HEK293 (cell line): Measurements from ENCODE around the gene MYLK4.

ENCODE experiments used
- CTCF ChIA-PET: fragments of 350-600 bp; formaldehyde crosslinking; extraction: SDS; loops from one replicate; lab custom pipeline; 2021; ENCODE audit warnings: antibody characterized with exemption; lab: Yijun Ruan, JAX
- POLR2A ChIA-PET: fragments of 300-600 bp; formaldehyde crosslinking; extraction: SDS; loops from one replicate; lab custom pipeline; 2020; ENCODE audit warnings: antibody characterized with exemption, inconsistent platforms; lab: Yijun Ruan, JAX
- H3K27ac ChIP-seq: fragments of 200-500 bp; sonication (Bioruptor generic); 2 replicates; pipeline ENCODE4 v1.5.1; 2014; ENCODE audit warnings: low read depth, low read length, control low read depth, inconsistent platforms; ENCODE audit errors: extremely low read depth
- H3K36me3 ChIP-seq, 2 experiments: fragments of 200-500 bp in 1 of 2; sonication (Bioruptor generic) in 1 of 2; 1 replicate in 1 of 2; 2 replicates in 1 of 2; pipeline ENCODE4 v1.5.1; 2014 to 2017; ENCODE audit warnings: inconsistent platforms in 2 of 2, low read length in 2 of 2; ENCODE audit not compliant: control insufficient read depth in 2 of 2, insufficient read depth in 1 of 2
- H3K4me1 ChIP-seq: fragments of 200-500 bp; sonication (Bioruptor generic); 2 replicates; pipeline ENCODE4 v1.5.1; 2014; ENCODE audit warnings: mild to moderate bottlenecking, low read length, inconsistent platforms; ENCODE audit not compliant: control insufficient read depth, insufficient read depth
- H3K4me3 ChIP-seq: 2 replicates; pipeline ENCODE4 v1.5.1; 2011; ENCODE audit warnings: low read depth, mild to moderate bottlenecking, control low read depth, low read length, moderate library complexity
- H3K9me3 ChIP-seq: fragments of 200-500 bp; sonication (Bioruptor generic); 2 replicates; pipeline ENCODE4 v1.5.1; 2014; ENCODE audit warnings: low read depth, low read length, inconsistent platforms; ENCODE audit not compliant: control insufficient read depth, insufficient read depth
- EGR2 ChIP-seq: fragments of 450-650 bp; formaldehyde crosslinking; IDR thresholded peaks from 2 replicates; pipeline ENCODE4 v1.5.1; 2016; ENCODE audit warnings: low read depth, missing biosample characterization, missing genetic modification characterization
- HOXC10 ChIP-seq: sonication (generic); formaldehyde crosslinking; IDR thresholded peaks from 2 replicates; pipeline ENCODE4 v1.8.1; 2023; ENCODE audit warnings: mild to moderate bottlenecking, missing genetic modification reagents
- IKZF3 ChIP-seq: fragments of 450-650 bp; IDR thresholded peaks from 2 replicates; pipeline ENCODE4 v1.5.0; 2018; ENCODE audit warnings: missing biosample characterization, mild to moderate bottlenecking, missing genetic modification characterization, moderate library complexity
- KLF9 ChIP-seq: fragments of 450-650 bp; formaldehyde crosslinking; IDR thresholded peaks from 2 replicates; pipeline ENCODE4 v1.5.1; 2016; ENCODE audit warnings: missing biosample characterization, missing genetic modification characterization, low read depth
- MYNN ChIP-seq: fragments of 450-650 bp; formaldehyde crosslinking; IDR thresholded peaks from 2 replicates; pipeline ENCODE4 v1.5.1; 2016; ENCODE audit warnings: missing biosample characterization, missing genetic modification characterization, borderline replicate concordance
- PRDM4 ChIP-seq: fragments of 450-650 bp; formaldehyde crosslinking; IDR thresholded peaks from 2 replicates; pipeline ENCODE4 v1.5.1; 2017; ENCODE audit warnings: missing biosample characterization, missing genetic modification characterization
- SCRT2 ChIP-seq: fragments of 450-650 bp; formaldehyde crosslinking; IDR thresholded peaks from 2 replicates; pipeline ENCODE4 v1.5.1; 2016; ENCODE audit warnings: missing biosample characterization, missing genetic modification characterization
- SETDB1 ChIP-seq: IDR thresholded peaks from one replicate; pipeline ENCODE4 v1.6.1; 2017; ENCODE audit warnings: mild to moderate bottlenecking, low read length, moderate library complexity, mixed read lengths; ENCODE audit not compliant: insufficient read length
- ZBTB20 ChIP-seq: fragments of 450-650 bp; formaldehyde crosslinking; IDR thresholded peaks from 2 replicates; pipeline ENCODE4 v1.5.1; 2016; ENCODE audit warnings: missing biosample characterization, missing genetic modification characterization
- ZNF114 ChIP-seq: fragments of 450-650 bp; formaldehyde crosslinking; IDR thresholded peaks from 2 replicates; pipeline ENCODE4 v1.5.0; 2017; ENCODE audit warnings: missing biosample characterization, missing genetic modification characterization
- ZNF121 ChIP-seq: fragments of 450-650 bp; formaldehyde crosslinking; IDR thresholded peaks from 2 replicates; pipeline ENCODE4 v1.5.1; 2016; ENCODE audit warnings: missing biosample characterization, missing genetic modification characterization
- ZNF184 ChIP-seq: fragments of 450-650 bp; IDR thresholded peaks from 2 replicates; pipeline ENCODE4 v1.5.1; 2018; ENCODE audit warnings: missing biosample characterization, mild to moderate bottlenecking, missing genetic modification characterization
- ZNF221 ChIP-seq: fragments of 450-650 bp; formaldehyde crosslinking; IDR thresholded peaks from 2 replicates; pipeline ENCODE4 v1.5.1; 2017; ENCODE audit warnings: missing biosample characterization, missing genetic modification characterization, borderline replicate concordance
- ZNF248 ChIP-seq: fragments of 450-650 bp; formaldehyde crosslinking; IDR thresholded peaks from 2 replicates; pipeline ENCODE4 v1.5.1; 2017; ENCODE audit warnings: missing biosample characterization, missing genetic modification characterization
- ZNF266 ChIP-seq: fragments of 450-650 bp; formaldehyde crosslinking; IDR thresholded peaks from 2 replicates; pipeline ENCODE4 v1.5.1; 2016; ENCODE audit warnings: missing biosample characterization, missing genetic modification characterization, low read depth
- ZNF274 ChIP-seq, 2 experiments: fragments of 200-500 bp in 1 of 2; fragments of 450-650 bp in 1 of 2; sonication (Bioruptor generic) in 1 of 2; formaldehyde crosslinking in 1 of 2; IDR thresholded peaks; 2 replicates each; pipeline versions ENCODE4 v1.5.1 to v1.6.1; 2014 to 2016; ENCODE audit warnings: borderline replicate concordance in 1 of 2, inconsistent platforms in 1 of 2, low read length in 1 of 2, missing biosample characterization in 1 of 2, missing genetic modification characterization in 1 of 2
- ZNF391 ChIP-seq: fragments of 450-650 bp; formaldehyde crosslinking; IDR thresholded peaks from 2 replicates; pipeline ENCODE4 v1.5.1; 2016; ENCODE audit warnings: low read depth, missing biosample characterization, missing genetic modification characterization, borderline replicate concordance
- ZNF404 ChIP-seq: fragments of 450-650 bp; formaldehyde crosslinking; IDR thresholded peaks from 2 replicates; pipeline ENCODE4 v1.5.1; 2017; ENCODE audit warnings: missing biosample characterization, missing genetic modification characterization
- ZNF518A ChIP-seq: fragments of 450-650 bp; formaldehyde crosslinking; conservative IDR thresholded peaks from 2 replicates; pipeline ENCODE4 v1.5.1; 2016; ENCODE audit warnings: low read depth, missing biosample characterization, missing genetic modification characterization
- ZNF555 ChIP-seq: fragments of 450-650 bp; formaldehyde crosslinking; conservative IDR thresholded peaks from 2 replicates; pipeline ENCODE4 v1.5.1; 2017; ENCODE audit warnings: missing biosample characterization, mild to moderate bottlenecking, missing genetic modification characterization, inconsistent platforms
- ZNF585B ChIP-seq: fragments of 450-650 bp; formaldehyde crosslinking; IDR thresholded peaks from 2 replicates; pipeline ENCODE4 v1.5.1; 2016; ENCODE audit warnings: missing biosample characterization, missing genetic modification characterization
- ZNF596 ChIP-seq: fragments of 450-650 bp; IDR thresholded peaks from 2 replicates; pipeline ENCODE4 v1.5.0; 2018; ENCODE audit warnings: missing biosample characterization, mild to moderate bottlenecking, missing genetic modification characterization, moderate library complexity
- ZSCAN16 ChIP-seq: fragments of 450-650 bp; formaldehyde crosslinking; IDR thresholded peaks from 2 replicates; pipeline ENCODE4 v1.5.1; 2016; ENCODE audit warnings: missing biosample characterization, missing genetic modification characterization

MYLK4 gene

GRCh38 chr6:2744209-2744771, 6.4 kb downstream of the MYLK4 start (continued):
- TF ChIP-seq MYNN (tag by site-specific recombination) (no peak), ZNF585B (tag by site-specific recombination) (no peak), HOXC10 (CRISPR knock-in tag) (no peak), IKZF3 (no peak), ZNF114 (tag by site-specific recombination) (no peak), ZNF221 (tag by site-specific recombination) (no peak), ZSCAN16 (tag by site-specific recombination) (no peak), KLF9 (tag by site-specific recombination) (no peak), ZNF248 (tag by site-specific recombination) (no peak), ZNF121 (tag by site-specific recombination) (no peak), ZNF184 (no peak), SCRT2 (tag by site-specific recombination) (no peak)

GRCh38 chr6:2743280-2744208, 7.2 kb downstream of the MYLK4 start:
- no peak for TF ChIP-seq ZNF266 (tag by site-specific recombination)
- TF ChIP-seq EGR2 (tag by site-specific recombination), result no peak
- TF ChIP-seq ZNF404 (tag by site-specific recombination), result no peak
- no peak for TF ChIP-seq ZNF121 (tag by site-specific recombination)
- TF ChIP-seq ZBTB20 (tag by site-specific recombination), result no peak
- TF ChIP-seq PRDM4 (tag by site-specific recombination), result no peak
- no peak for TF ChIP-seq ZNF274 (IDR thresholded peaks at IDR 0.05; ENCODE audit: low read length)
- no peak for TF ChIP-seq ZNF274 (tag by site-specific recombination; IDR thresholded peaks at IDR 0.05; ENCODE audit: borderline replicate concordance)
- TF ChIP-seq ZNF596 (tag by site-specific recombination), result no peak
- no peak for TF ChIP-seq ZNF391 (tag by site-specific recombination)
- no peak for TF ChIP-seq SETDB1
- Histone ChIP-seq H3K36me3 (no peaks in the 10 kb centered on the region), H3K4me3 (no peak overlapping the region), H3K4me1 (peaks cover 12% of the 10 kb centered on the region), H3K27ac (no peak overlapping the region), H3K9me3 (no peaks in the 10 kb centered on the region)
- CTCF ChIA-PET, result interaction anchor here (0.5 to 9.7 kb wide), 14 partner anchors 7 to 1604 kb away, joined by 3 to 212 read pairs (median 3); partner anchors contain the start of gene MYLK4
- POLR2A ChIA-PET, result no interaction called here

GRCh38 chr6:2741756-2742155, 9.0 kb downstream of the MYLK4 start:
- Histone ChIP-seq H3K4me3 (no peak overlapping the region), H3K27ac (no peak overlapping the region), H3K36me3 (no peaks in the 10 kb centered on the region), H3K4me1 (peaks cover 8% of the 10 kb centered on the region), H3K9me3 (no peaks in the 10 kb centered on the region)
- ChIA-PET CTCF (interaction anchor here (0.6 to 9.7 kb wide), 3 partner anchors 9 to 27 kb away, joined by 3 to 212 read pairs (median 6); partner anchors contain the start of gene MYLK4), POLR2A (no interaction called here)
- no peak for TF ChIP-seq ZNF555 (tag by site-specific recombination)
- no peak for TF ChIP-seq ZNF114 (tag by site-specific recombination)
- TF ChIP-seq ZNF518A (tag by site-specific recombination), result no peak
